ENCODE data around the gene ABCG8.

DNA sequence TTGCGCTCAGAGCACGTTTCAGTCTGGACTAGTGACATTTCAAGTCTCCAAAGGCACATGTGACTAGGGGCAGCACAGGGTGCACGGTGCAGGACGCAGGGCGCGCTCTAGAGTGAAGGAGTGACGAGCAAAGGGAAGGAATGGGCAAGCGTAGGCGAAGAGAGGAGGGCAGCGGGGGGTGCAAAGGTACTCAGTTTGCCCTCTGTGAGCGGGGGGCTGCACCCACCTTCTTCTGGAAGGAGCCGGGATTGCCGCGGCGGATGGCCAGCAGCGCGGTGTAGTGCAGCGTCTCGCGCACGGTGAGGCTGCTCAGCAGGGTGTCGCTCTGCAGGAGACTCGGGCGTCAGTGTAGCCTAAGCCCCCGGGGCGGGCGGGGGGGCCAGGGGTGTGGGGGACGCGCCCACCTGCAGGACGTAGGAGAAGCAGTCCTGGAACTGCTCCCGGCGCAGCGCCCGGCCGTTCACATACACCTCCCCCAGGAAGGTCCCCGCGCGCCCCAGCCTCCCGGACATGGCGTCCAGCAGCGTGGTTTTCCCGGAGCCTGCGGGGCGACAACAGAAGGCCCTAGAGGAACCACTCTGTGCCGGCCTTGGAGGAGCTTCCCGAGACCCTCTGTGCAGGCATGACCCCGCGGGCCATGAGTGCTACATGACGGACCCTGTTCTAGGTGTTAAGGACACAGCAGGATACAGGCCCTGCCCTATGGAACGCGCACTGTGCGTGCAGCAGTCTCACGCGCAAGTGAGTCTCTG lies 7.1 kb upstream of the ABCG8 start:
- TF ChIP-seq POLR2A (IDR thresholded peaks at IDR 0.05; ENCODE audit: low read depth), result no peak
- TF ChIP-seq, protein P1, sequence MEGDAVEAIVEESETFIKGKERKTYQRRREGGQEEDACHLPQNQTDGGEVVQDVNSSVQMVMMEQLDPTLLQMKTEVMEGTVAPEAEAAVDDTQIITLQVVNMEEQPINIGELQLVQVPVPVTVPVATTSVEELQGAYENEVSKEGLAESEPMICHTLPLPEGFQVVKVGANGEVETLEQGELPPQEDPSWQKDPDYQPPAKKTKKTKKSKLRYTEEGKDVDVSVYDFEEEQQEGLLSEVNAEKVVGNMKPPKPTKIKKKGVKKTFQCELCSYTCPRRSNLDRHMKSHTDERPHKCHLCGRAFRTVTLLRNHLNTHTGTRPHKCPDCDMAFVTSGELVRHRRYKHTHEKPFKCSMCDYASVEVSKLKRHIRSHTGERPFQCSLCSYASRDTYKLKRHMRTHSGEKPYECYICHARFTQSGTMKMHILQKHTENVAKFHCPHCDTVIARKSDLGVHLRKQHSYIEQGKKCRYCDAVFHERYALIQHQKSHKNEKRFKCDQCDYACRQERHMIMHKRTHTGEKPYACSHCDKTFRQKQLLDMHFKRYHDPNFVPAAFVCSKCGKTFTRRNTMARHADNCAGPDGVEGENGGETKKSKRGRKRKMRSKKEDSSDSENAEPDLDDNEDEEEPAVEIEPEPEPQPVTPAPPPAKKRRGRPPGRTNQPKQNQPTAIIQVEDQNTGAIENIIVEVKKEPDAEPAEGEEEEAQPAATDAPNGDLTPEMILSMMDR (IDR thresholded peaks at IDR 0.05), result no peak
- TF ChIP-seq POLR2AphosphoS5 (IDR thresholded peaks at IDR 0.05), result no peak

All from esophagus muscularis mucosa (tissue), 3 donors.